Osteocyte (in vitro differentiated cells): ENCODE results near the gene ZDHHC17. TPM values are rescaled to one million over a fixed set of nuclear protein-coding genes. Genes with fewer than 3 reads are reported as not detected.

ENCODE experiments used
- DNase-seq: peaks from one replicate; pipeline ENCODE4 v3.0.0; 2021; ENCODE audit warnings: mixed read lengths; ENCODE audit not compliant: unreplicated experiment; ENCODE audit errors: extremely low spot score
- H3K27ac Mint-ChIP-seq: one replicate; pipeline ENCODE4 v1.8.0; 2021; ENCODE audit warnings: mild to moderate bottlenecking, mixed read lengths; ENCODE audit not compliant: unreplicated experiment
- H3K27me3 Mint-ChIP-seq: one replicate; pipeline ENCODE4 v1.8.0; 2021; ENCODE audit warnings: mixed read lengths; ENCODE audit not compliant: unreplicated experiment
- H3K36me3 Mint-ChIP-seq: one replicate; pipeline ENCODE4 v1.8.0; 2021; ENCODE audit warnings: mixed read lengths; ENCODE audit not compliant: unreplicated experiment
- H3K4me1 Mint-ChIP-seq: one replicate; pipeline ENCODE4 v1.8.0; 2021; ENCODE audit warnings: mixed read lengths; ENCODE audit not compliant: unreplicated experiment
- H3K4me3 Mint-ChIP-seq: one replicate; pipeline ENCODE4 v1.8.0; 2021; ENCODE audit warnings: mild to moderate bottlenecking, moderate library complexity, mixed read lengths; ENCODE audit not compliant: unreplicated experiment
- H3K9me3 Mint-ChIP-seq: one replicate; pipeline ENCODE4 v1.8.0; 2021; ENCODE audit warnings: mixed read lengths; ENCODE audit not compliant: unreplicated experiment
- total RNA-seq: library from RNA; stranded (reverse); gene quantifications from 2 replicates; pipeline ENCODE4 v1.2.1, GENCODE V29; 2021
- TF ChIP-seq, protein P1 (sequence below): fragments of 200-600 bp; sonication (generic); IDR thresholded peaks from 2 replicates; pipeline ENCODE4 v1.5.0; 2021; ENCODE audit warnings: antibody characterized with exemption, mild to moderate bottlenecking, moderate library complexity

The ZDHHC17 gene
- total RNA-seq, 1 donor from 2014 or later = 44.3 TPM

DNA sequence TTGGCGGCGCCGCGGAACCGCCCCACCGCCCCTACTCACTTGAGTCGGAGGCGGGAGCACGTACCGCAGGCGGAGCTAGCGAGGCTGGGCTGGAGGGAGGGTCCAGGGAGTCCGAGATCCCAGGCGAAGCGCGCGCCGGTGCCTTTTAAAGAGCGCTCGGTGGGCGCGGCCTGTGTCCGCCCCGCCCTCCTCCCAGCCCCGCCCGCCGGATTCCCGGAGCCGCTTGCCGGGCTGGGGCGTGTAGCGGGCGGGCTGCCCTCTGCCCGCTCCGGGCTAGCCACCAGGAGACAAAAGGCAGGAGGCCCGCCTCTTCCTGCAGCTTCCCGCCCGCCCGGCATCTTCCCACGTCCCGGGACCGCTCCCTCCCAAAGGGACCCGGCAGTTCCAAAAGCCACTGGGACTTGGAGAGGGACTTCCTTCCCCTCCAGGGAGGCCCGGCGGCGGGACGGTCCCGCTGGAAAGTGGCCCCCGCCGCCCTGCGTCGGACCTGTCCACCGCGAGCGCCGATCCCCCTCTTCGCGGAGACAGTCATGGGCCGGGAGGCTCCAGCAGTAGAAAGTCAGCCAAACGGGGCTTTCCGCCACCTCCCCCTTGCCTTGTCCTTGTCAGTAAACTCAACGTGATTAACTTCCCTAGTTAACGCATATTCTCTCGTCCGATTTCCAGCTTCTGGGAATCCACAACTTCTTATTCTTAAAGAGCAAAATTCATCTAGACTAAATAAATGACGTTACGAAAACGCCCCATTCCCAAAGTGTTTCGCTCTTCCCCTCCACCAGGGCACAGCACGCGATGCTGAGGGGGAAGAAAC is 115.2 kb downstream of the ZDHHC17 start, which contains the start of gene CSRP2:
CSRP2 (minus strand) TSS at position 121 of the 811 bp plus-strand sequence. CDS start 12,759 bp downstream, outside the sequence.
- peak; percentile 97 for DNase-seq
- TF ChIP-seq, protein P1, sequence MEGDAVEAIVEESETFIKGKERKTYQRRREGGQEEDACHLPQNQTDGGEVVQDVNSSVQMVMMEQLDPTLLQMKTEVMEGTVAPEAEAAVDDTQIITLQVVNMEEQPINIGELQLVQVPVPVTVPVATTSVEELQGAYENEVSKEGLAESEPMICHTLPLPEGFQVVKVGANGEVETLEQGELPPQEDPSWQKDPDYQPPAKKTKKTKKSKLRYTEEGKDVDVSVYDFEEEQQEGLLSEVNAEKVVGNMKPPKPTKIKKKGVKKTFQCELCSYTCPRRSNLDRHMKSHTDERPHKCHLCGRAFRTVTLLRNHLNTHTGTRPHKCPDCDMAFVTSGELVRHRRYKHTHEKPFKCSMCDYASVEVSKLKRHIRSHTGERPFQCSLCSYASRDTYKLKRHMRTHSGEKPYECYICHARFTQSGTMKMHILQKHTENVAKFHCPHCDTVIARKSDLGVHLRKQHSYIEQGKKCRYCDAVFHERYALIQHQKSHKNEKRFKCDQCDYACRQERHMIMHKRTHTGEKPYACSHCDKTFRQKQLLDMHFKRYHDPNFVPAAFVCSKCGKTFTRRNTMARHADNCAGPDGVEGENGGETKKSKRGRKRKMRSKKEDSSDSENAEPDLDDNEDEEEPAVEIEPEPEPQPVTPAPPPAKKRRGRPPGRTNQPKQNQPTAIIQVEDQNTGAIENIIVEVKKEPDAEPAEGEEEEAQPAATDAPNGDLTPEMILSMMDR = peak; percentile 38
- Mint-ChIP-seq H3K36me3 (no peaks in the 10 kb centered on the region), H3K9me3 (peaks cover 6% of the 10 kb centered on the region), H3K4me3 (peak within 1 kb of the TSS; percentile 98), H3K27me3 (no peaks in the 10 kb centered on the region), H3K27ac (peak within 1 kb of the TSS; percentile 94), H3K4me1 (peaks cover 54% of the 10 kb centered on the region)

- peak overlapping the region; percentile 78 for H3K4me3 Mint-ChIP-seq
- H3K27me3 Mint-ChIP-seq = no peaks in the 10 kb centered on the region
- TF ChIP-seq, protein P1 = no peak
- no peak for DNase-seq
- peaks cover 7% of the 10 kb centered on the region for H3K9me3 Mint-ChIP-seq
- H3K4me1 Mint-ChIP-seq = peaks cover 53% of the 10 kb centered on the region
- H3K36me3 Mint-ChIP-seq = no peaks in the 10 kb centered on the region
- peak overlapping the region; percentile 94 for H3K27ac Mint-ChIP-seq
Observed at GRCh38 chr12:76879710-76880518, 116.0 kb downstream of the ZDHHC17 start.

- no peak for DNase-seq
- Mint-ChIP-seq H3K27ac (peak overlapping the region; percentile 94), H3K9me3 (peaks cover 7% of the 10 kb centered on the region), H3K27me3 (no peaks in the 10 kb centered on the region), H3K4me1 (peaks cover 49% of the 10 kb centered on the region), H3K4me3 (no peak overlapping the region), H3K36me3 (no peaks in the 10 kb centered on the region)
- TF ChIP-seq, protein P1 = no peak
Observed at GRCh38 chr12:76880519-76881023, 116.7 kb downstream of the ZDHHC17 start.

DNA sequence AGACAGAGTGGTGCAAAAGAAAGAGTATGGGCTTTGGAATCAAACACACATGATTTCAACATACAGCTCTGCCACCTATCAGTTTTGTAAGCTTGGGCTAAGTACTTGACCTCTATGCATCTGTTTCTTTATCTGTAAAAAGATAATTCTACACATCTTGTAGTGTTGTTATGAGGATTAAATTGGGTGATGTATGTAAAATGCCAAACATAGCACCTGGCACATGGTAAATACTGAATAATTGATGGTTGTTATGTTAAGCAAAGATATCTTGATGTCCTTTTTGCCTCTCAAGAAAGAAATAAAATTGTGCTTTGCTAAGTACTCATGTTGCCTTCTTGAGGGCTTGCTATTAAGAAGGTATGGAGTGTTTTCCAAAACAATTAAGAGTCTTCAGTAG is 117.2 kb downstream of the ZDHHC17 start:
- Mint-ChIP-seq H3K27me3 (no peaks in the 10 kb centered on the region), H3K9me3 (peaks cover 7% of the 10 kb centered on the region), H3K4me3 (no peak overlapping the region), H3K36me3 (no peaks in the 10 kb centered on the region), H3K4me1 (peaks cover 49% of the 10 kb centered on the region), H3K27ac (peak overlapping the region; percentile 14)
- TF ChIP-seq, protein P1 = no peak
- DNase-seq = no peak
